Measurements from ENCODE around the gene HOXB8. TPM values are rescaled to one million over a fixed set of nuclear protein-coding genes. Genes with fewer than 3 reads are reported as not detected.
A peak's percentile ranks its signal among the peaks of the same experiment; 100 is the strongest.

The HOXB8 gene
- total RNA-seq, 1 donor from 2014 or later, result 22.9 TPM

- no peak overlapping the region for H3K27ac Mint-ChIP-seq (ENCODE audit: unreplicated experiment)
- peaks cover 14% of the 10 kb centered on the region for H3K4me1 Mint-ChIP-seq
- no peaks in the 10 kb centered on the region for H3K27me3 Mint-ChIP-seq (ENCODE audit: low read depth)
- H3K36me3 Mint-ChIP-seq (ENCODE audit: low read depth), result no peaks in the 10 kb centered on the region
- H3K9me3 Mint-ChIP-seq, result no peaks in the 10 kb centered on the region
- H3K4me3 Mint-ChIP-seq, result peak overlapping the region; percentile 54
- no peak for TF ChIP-seq CTCF (conservative IDR thresholded peaks at IDR 0.05)
- no peak for DNase-seq (ENCODE audit: low read depth, low spot score)
Observed at GRCh38 chr17:48571024-48571818, 43.9 kb downstream of the HOXB8 start.

GRCh38 chr17:48570325-48571023 is 44.6 kb downstream of the HOXB8 start:
- Mint-ChIP-seq H3K4me1 (peaks cover 14% of the 10 kb centered on the region), H3K27ac (ENCODE audit: unreplicated experiment) (no peak overlapping the region), H3K4me3 (peak overlapping the region; percentile 54), H3K27me3 (ENCODE audit: low read depth) (no peaks in the 10 kb centered on the region), H3K9me3 (no peaks in the 10 kb centered on the region), H3K36me3 (ENCODE audit: low read depth) (no peaks in the 10 kb centered on the region)
- no peak for TF ChIP-seq CTCF (conservative IDR thresholded peaks at IDR 0.05)
- no peak for DNase-seq (ENCODE audit: low read depth, low spot score)

GRCh38 chr17:48569674-48570324 is 45.3 kb downstream of the HOXB8 start:
- peak overlapping the region; percentile 54 for H3K4me3 Mint-ChIP-seq
- peaks cover 16% of the 10 kb centered on the region for H3K4me1 Mint-ChIP-seq
- no peak for DNase-seq (ENCODE audit: low read depth, low spot score)
- H3K27me3 Mint-ChIP-seq (ENCODE audit: low read depth), result no peaks in the 10 kb centered on the region
- H3K9me3 Mint-ChIP-seq, result no peaks in the 10 kb centered on the region
- no peaks in the 10 kb centered on the region for H3K36me3 Mint-ChIP-seq (ENCODE audit: low read depth)
- H3K27ac Mint-ChIP-seq (ENCODE audit: unreplicated experiment), result no peak overlapping the region
- TF ChIP-seq CTCF (conservative IDR thresholded peaks at IDR 0.05), result peak; percentile 36

GRCh38 chr17:48569240-48569582 is 45.9 kb downstream of the HOXB8 start:
- Mint-ChIP-seq H3K27me3 (ENCODE audit: low read depth) (no peaks in the 10 kb centered on the region), H3K27ac (ENCODE audit: unreplicated experiment) (no peak overlapping the region), H3K9me3 (no peaks in the 10 kb centered on the region), H3K4me1 (peaks cover 17% of the 10 kb centered on the region), H3K4me3 (no peak overlapping the region), H3K36me3 (ENCODE audit: low read depth) (no peaks in the 10 kb centered on the region)
- DNase-seq (ENCODE audit: low read depth, low spot score), result no peak
- no peak for TF ChIP-seq CTCF (conservative IDR thresholded peaks at IDR 0.05)

- Mint-ChIP-seq H3K4me3 (no peak overlapping the region), H3K27me3 (ENCODE audit: low read depth) (peaks cover 3% of the 10 kb centered on the region), H3K9me3 (no peaks in the 10 kb centered on the region), H3K36me3 (ENCODE audit: low read depth) (no peaks in the 10 kb centered on the region), H3K4me1 (peaks cover 17% of the 10 kb centered on the region), H3K27ac (ENCODE audit: unreplicated experiment) (no peak overlapping the region)
- DNase-seq (ENCODE audit: low read depth, low spot score), result no peak
- no peak for TF ChIP-seq CTCF (conservative IDR thresholded peaks at IDR 0.05)
Observed at GRCh38 chr17:48568499-48569239, 46.4 kb downstream of the HOXB8 start.

Measured in neural crest cell (in vitro differentiated cells).